HL-60/S4 (cell line): Measurements from ENCODE around the gene GSK3A.

Source experiments
- in situ Hi-C: fragments of 300-500 bp; cut with MboI; formaldehyde crosslinking; loops from 2 replicates; pipeline ENCODE4 v1.14.3; 2022; ENCODE audit warnings: low sequenced_read_pairs

The GSK3A gene

GRCh38 chr19:42203700-42204099 is 38.7 kb downstream of the GSK3A start:
- in situ Hi-C loops: no loop called here

GRCh38 chr19:42202290-42202880 is 40.0 kb downstream of the GSK3A start:
- in situ Hi-C loops: no loop called here

GRCh38 chr19:42201489-42202289 is 40.7 kb downstream of the GSK3A start:
- in situ Hi-C loops: no loop called here

- in situ Hi-C loops: no loop called here
These were observed 42.2 kb downstream of the GSK3A start for GRCh38 chr19:42200116-42200715.

- in situ Hi-C loops: no loop called here
These were observed 42.8 kb downstream of the GSK3A start for GRCh38 chr19:42199440-42200115.

- in situ Hi-C loops: no loop called here
These were observed 43.5 kb downstream of the GSK3A start for GRCh38 chr19:42198676-42199439.

- in situ Hi-C loops: no loop called here
These were observed 45.0 kb downstream of the GSK3A start for GRCh38 chr19:42197375-42197817.

GRCh38 chr19:42196011-42197001 is 46.1 kb downstream of the GSK3A start:
- in situ Hi-C loops: no loop called here

- in situ Hi-C loops: no loop called here
These were observed 48.7 kb downstream of the GSK3A start for GRCh38 chr19:42193706-42194105.

GRCh38 chr19:42193294-42193693 is 49.1 kb downstream of the GSK3A start:
- in situ Hi-C loops: no loop called here

- in situ Hi-C loops: no loop called here
These were observed 50.5 kb downstream of the GSK3A start for GRCh38 chr19:42191855-42192254.

- in situ Hi-C loops: no loop called here
These were observed 51.1 kb downstream of the GSK3A start for GRCh38 chr19:42191330-42191729.

GRCh38 chr19:42189133-42189532 is 53.3 kb downstream of the GSK3A start:
- in situ Hi-C loops: no loop called here

GRCh38 chr19:42188665-42189064 is 53.7 kb downstream of the GSK3A start:
- in situ Hi-C loops: no loop called here

GRCh38 chr19:42185277-42185676 is 57.1 kb downstream of the GSK3A start:
- in situ Hi-C loops: no loop called here

GRCh38 chr19:42184401-42184861 is 58.0 kb downstream of the GSK3A start:
- in situ Hi-C loops: no loop called here
